Activated T-cell treated with anti-CD3 and anti-CD28 coated beads, Interleukin-2, amount 50 U/mL, for 48 hours (primary cell): ENCODE measurements around the gene SNCAIP.

Experiments
- DNase-seq, 2 experiments: peaks; one replicate each; pipeline ENCODE4 v3.0.0-alpha.2; 2020

SNCAIP gene

DNA sequence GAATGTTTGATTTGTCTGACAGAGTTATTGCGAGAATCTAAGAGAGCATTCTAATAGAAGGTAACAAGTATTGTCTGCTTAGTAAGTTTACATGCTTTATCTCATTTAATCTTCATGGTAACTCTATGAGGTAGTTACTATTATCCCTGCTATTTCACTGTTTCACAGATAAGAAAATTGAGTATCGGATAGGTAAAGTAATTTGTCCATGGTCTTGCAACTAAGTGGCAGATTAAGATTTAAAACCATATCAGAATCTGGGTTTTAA, 118.2 kb downstream of the SNCAIP start:
- DNase-seq: no peak

DNA sequence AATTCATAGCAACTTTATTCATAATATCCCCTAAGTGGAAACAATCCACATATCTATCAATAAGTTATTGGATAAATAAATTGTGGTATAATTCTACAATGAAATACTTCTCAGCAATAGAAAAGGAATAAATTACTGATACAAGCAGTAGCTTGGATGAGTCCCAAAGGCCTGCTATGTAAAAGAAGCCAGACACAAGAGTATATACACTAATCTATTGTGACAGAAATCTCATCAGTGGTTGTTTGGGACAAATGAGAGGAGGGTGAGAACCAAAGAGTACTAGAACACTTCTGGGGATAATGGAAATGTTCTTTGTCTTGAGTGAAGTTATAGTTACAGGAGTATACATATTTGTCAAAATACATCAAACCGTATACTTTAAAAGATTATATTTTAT, 119.3 kb downstream of the SNCAIP start:
- no peak for DNase-seq

- DNase-seq: no peak
Observed at GRCh38 chr5:122434205-122434970, 122.4 kb downstream of the SNCAIP start.

DNA sequence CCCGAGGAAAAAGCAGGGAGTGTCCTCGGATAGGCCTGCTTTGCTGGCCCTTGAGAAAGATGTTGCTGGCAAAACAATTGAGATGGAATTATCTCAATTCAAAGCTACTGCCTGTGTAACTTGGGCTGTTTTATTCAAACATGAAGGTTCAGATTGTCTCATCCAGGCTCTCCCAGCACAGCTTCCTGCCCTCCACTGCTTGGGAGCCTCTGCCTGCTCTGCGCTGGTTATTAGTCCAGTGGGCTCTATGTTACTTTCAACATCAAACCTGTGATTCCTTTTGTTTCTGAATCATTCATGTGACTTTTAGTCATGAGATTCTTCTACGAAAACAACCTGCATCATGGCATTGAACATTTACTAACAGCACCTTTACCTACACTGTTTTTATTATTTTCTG, 123.2 kb downstream of the SNCAIP start:
- no peak for DNase-seq

DNA sequence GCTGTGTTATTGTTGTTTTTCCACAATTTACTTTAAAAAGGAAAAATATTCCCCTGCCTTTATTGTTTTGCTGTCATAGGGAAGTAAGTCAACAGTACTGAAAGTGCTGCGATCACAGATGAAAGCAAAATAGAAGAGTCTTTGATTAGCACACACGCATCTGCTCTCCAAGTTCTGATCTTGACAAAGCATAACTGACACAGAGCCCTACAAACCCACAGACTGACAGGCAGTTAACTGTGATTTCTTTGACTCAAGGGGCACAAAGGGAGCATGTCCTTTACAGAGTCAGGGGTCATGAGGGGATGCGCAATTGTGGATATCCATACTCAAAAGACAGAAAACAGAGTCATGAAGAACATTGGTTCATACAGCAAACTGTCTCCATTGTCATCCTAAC, 123.7 kb downstream of the SNCAIP start:
- no peak for DNase-seq

DNA sequence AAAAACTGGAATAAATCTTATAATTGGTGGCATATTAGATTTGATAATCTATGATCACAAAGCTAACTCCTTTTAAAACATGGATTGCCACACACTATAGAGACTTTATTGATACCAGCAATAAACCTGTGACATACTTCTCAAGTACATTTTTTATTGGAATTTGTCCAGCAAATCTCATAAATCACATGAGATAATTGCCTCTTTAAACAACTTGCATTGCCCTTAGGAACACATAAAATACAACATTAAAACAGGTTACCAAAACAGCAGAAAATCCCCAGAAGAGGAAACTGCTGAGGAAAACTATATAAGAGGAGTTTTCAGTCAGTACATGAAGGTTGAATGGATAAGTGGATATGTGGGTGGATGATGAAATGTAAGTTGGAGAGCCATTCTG, 124.6 kb downstream of the SNCAIP start:
- DNase-seq: no peak

- DNase-seq: no peak
Observed at GRCh38 chr5:122439645-122440044, 127.6 kb downstream of the SNCAIP start.

DNA sequence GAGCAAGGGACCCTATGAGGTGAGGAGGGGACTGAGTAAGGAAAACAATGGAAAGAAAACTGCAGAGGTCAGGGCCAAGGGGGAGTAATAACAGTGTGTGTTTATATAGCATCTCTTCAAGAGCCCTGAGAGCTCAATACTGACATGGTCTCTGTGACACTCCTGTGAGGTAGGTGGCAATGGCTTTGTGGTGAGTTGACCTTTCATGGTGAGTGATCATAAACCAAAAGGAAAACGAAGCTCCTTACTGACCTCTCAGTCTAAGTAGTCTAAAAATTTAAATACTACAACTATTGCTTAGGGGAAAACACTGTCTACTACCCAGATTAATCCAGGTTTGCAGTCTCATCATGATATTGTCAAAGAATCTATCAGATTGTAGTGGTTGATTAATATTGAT, 130.9 kb downstream of the SNCAIP start:
- DNase-seq: no peak

- no peak for DNase-seq
Observed at GRCh38 chr5:122444411-122444810, 132.4 kb downstream of the SNCAIP start.

GRCh38 chr5:122445070-122445469, 133.0 kb downstream of the SNCAIP start:
- no peak for DNase-seq

DNA sequence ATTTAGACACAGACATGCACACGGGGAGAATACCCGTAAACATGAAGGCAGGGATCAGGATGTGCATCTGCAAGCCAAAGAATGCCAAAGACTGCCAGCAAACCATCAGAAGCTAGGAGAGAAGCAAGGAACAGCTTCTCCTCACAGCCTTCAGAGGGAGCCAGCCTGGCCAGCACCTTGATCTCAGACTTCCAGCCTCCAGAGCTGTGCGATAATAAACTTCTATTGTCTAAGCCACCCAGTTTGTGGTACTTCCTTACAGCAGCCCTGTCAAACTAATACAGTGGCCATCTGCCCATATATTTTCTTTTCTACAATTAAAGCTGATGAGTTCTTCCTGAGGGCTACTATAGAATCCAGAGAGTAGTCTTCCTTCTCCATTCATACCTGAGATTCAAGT, 135.0 kb downstream of the SNCAIP start:
- no peak for DNase-seq

DNA sequence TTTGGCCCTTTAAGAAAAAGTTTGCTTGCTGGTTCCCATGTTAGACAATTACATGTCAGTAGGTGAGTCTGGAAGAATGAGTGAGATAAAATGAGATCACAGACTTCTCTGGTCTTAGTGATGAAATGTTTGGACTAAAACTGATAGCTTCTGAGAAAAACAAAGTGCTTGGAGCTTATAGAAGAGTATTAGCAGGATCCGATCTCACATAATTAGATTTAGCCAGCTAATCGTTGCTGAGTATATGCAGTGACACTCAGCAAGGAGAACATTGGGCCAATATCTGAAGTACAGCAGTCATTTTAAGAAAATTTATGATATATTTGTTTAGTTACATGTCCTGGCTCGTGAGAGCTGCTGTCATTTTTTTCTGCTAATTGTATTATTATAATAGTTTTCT, 135.8 kb downstream of the SNCAIP start:
- DNase-seq: no peak

DNA sequence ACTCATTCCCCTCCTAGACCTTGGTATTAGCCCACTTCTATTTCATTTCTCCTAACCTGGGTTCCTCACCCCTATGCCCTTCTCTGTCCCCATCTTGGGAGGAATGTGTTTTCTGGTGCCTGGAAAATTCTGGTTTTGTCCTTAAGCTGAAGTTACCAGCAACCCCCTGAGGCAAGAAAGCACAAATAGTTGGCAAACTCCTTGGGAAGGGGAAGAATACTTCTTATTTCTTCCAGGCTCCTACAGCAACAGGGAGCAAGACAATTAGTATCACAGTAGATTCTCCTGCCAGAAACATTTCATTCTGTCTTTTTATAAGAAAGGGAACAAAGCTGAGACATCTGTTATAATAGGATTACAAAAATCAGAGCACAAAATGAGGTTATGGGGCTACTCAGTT, 142.5 kb downstream of the SNCAIP start:
- DNase-seq: no peak

DNA sequence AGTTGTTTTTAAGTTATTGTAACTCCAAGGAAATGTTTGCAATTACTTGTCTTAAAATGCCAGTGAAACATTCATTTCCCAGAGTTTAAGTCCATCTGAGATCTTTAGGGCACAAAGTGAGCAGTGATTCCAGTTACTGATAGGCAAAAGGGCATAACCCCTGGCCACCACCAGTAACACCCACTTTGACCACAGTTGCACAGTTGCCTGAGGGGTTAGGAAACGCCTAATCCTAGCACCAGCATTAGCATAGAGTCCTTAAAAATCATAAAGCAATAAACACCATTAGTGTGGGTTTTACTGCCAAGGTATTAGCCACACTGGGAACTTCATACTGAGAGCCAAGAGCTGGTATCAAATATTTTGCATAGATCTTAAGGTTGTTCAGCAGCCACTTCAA, 143.9 kb downstream of the SNCAIP start:
- DNase-seq: no peak

GRCh38 chr5:122457178-122457826, 145.3 kb downstream of the SNCAIP start:
- no peak for DNase-seq

DNA sequence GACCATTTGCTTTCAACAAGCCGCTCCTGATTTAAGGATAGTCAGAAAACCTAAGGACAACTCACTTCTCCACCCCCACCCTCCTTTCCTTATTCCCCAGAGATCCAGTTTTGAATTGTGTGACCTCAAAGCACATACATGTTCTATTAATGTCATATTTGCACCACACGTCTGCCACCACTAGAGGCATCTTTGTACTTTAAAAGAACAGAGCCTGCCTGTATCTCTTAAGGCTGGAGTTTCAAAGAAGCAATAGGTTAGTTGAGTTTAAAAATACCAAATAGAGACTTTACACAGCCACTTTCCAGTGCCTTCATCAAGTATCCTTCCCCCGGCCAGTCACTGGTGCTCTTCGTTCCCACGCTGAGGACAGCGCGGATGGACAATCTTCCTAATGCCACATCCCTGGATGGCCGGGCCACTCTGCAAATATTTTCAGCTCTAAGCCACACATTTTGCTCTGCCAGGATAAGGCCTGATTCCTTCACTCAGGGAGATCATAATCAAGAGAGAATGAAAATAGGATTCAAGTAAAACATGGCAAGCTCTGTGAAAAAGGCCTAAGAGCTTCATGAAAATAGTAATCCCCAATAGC, 146.3 kb downstream of the SNCAIP start:
- DNase-seq: no peak

GRCh38 chr5:122462486-122462885, 150.4 kb downstream of the SNCAIP start:
- no peak for DNase-seq

DNA sequence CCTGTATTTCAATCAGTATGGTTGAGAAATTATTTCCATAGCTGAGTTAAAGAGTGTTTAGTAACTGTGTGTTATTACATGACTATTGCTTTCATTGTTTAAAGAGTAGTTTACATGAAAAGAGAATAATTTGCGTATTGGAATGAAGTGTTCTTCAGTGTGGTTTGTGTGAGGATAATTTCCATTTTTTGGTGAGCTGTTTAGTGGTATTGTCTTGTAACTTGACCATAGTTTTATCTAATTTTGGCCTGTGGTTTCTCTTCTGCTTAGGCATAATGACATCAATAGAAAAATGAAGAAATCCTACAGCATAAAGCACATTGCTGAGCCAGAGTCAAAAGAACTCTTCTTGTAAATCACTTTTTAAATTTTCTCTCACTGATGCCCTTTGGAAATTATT, 151.2 kb downstream of the SNCAIP start:
- no peak for DNase-seq

- DNase-seq: no peak
Observed at GRCh38 chr5:122464191-122464590, 152.2 kb downstream of the SNCAIP start.

DNA sequence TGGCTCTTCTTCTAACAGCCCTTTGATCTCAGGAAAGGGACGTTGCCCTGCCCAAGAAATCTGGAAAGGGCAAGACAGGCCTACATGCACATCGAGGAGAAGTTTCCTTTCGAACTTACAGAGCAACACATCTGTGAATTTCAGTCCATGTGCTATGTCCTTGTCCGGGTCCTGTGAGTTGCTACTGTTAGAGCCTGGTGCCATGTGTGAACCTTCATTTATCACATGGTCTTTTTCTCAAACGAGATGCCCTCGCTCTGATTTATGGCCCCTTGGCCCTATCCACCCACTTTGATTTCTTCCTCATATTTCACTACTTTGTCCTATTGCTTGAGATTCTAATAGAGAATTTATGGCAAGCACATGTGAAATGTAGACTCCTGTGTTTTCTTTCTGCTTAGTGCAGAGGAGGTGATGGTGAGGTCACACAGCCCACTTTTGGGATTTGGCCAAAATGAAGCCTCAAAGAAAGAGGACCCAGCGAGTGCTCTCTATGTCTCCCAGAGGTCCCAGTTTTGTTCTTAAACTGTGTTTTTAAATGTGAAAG, 153.1 kb downstream of the SNCAIP start:
- no peak for DNase-seq

- DNase-seq: no peak
Observed at GRCh38 chr5:122465994-122466393, 154.0 kb downstream of the SNCAIP start.

GRCh38 chr5:122468351-122469116, 156.5 kb downstream of the SNCAIP start:
- no peak for DNase-seq

GRCh38 chr5:122469384-122469919, 157.4 kb downstream of the SNCAIP start:
- no peak for DNase-seq
